Inflammatory macrophage (primary cell): ENCODE measurements around the gene HMGCL.

Experiments
- DNase-seq, 2 donors: peaks; one replicate each; pipeline ENCODE4 v3.0.0-alpha.2; 2020 to 2022

The HMGCL gene

GRCh38 chr1:23774174-23774880, 50.9 kb downstream of the HMGCL start:
- DNase-seq = no peak

DNA sequence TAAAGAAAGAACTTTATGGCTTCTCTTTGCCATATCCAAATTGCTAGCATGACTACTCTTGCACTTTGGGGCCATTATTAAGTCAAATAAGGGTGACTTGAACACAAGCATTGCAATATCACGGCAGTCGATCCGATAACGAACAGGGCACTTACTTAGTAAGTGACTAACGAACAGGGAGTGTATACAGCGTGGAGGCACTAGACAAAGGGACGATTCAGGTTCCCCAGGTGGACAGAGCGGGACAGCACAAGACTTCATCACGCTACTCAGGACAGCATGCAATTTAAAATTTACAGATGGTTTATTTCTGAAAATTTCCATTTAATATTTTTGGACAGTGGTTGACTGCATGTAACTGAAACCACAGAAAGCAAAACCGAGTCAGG, 52.4 kb downstream of the HMGCL start:
- no peak for DNase-seq

DNA sequence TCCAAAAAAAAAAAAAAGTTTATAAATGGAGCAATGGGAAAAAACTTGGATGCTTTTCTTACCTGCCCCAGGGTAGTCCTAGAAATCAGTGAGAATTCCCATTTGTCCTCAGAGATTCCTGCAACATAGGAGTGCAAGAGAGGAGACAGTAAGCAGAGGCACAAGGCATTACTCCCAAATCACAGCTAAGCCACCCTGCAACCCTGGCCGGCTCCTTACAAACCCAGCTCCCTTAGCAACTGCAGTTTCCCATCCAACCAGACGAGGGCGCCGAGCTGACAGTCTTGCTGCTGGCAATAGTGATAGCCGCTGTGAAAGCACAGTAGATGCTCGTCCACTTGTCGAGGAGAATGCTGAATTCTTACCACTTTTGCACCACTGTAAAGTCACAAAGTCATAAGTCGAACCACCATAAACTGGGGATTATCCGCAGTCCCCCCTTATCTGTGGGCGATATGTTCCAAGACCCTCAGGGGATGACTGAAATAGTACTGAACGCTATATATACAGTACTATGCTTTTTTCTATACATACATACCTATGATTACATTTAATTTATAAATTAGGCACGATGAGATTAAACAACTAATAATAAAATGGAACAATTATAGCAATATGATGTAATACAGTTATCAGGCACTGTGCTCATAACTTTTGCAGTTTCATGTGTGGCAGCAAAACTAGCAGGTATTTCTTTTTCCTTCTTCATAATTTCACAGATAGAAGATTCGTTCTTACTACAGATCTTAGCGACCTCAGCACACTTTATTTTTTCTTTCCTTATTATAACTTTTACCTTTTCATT, 53.0 kb downstream of the HMGCL start:
- DNase-seq = peak; percentile 88 to 89

DNA sequence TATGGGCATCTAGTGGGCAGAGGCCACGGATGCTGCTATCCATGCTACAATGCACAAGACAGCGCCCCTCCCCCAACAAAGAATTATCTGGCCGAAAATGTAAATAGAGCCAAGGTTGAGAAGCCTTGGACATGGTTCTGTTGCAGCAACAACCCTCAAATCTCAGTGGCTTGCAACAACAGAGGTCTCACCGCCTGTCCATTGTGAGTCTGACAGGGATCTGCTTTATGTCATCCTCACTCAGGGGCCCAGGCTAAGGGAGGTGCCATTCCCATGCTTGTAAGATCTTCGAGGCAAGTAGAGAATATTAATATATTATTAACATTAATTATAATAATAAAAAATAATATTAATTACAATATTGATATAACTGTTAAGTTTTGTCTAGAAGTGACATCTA, 56.5 kb downstream of the HMGCL start:
- no peak for DNase-seq

DNA sequence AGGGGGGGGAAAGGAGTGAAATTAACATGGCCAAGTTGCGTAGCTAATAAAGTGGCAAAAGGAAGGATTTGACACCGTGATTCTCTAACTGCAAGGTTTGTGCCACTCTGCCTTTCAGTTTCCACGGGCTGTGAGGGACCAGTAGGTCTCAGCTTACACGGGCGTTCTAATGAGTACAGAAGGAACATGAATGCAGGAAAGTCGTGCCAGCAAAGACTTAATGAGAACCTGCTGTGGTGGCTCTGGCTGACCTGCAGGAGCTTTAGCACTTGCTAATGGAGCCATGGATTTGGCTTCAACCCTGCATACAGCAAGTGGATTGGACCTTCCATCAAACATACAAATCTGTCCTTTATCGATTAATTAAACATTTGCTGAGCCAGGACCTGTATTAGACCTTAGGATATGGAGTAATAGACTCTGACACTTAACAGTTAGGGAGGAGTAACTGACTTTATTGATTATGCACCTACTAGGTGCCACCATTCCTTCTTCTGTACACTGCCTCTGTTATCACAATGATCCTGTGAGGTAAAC, 62.1 kb downstream of the HMGCL start:
- no peak for DNase-seq

DNA sequence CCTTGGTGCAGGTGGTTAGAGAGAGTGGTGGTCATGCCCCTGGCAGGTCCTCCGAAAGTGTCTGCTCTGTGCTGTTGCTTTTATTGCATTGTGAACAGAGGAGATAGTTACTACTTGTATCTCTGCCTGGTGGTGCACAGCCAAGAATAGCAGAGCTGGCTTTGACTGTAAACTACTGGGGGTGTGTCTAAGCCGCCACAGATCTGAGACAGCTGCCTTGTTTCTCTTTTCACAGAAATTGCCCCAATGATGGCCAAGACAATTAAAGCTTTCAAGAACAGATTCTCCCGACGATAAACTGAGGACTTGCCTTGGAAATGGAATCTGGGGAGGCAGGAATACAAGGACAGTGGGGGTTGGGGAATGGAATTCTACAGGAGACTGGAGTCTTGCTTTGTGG, 66.0 kb downstream of the HMGCL start:
- DNase-seq = no peak

DNA sequence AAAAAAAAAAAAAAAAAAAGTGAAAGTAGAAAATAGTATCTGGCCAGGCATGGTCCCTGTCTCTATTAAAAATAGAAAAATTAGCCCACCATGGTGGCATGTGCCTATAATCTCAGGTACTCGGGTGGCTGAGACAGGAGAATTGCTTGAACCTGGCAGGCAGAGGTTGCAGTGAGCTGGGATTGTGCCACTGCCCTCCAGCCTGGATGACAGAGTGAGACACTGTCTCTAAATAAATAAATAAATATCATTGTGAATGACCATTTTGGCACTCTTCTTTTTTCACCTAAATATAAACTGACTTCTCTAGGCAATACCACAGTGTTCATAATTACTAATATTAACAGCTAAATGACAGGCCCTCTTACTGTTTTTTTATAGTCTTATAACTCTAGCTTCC, 67.4 kb downstream of the HMGCL start:
- DNase-seq = no peak

DNA sequence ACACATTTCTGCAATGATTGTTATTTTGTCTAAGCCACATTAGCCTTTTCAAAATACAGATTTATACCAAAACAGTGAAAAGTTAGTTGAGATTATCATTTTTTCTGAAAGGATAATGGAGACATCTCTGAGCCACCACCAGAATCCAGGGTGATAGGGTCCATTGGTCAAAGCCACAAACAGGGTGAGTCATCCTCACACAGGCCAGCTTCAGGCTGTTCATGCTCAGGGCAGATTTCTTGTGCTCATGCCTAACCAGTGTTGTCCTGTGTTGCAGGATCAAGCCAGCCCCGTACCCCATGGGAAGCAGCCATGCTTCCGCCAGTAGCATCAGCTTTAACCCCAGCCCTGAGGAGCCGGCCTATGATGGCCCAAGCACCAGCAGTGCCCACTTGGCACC, 68.6 kb downstream of the HMGCL start:
- DNase-seq = no peak

DNA sequence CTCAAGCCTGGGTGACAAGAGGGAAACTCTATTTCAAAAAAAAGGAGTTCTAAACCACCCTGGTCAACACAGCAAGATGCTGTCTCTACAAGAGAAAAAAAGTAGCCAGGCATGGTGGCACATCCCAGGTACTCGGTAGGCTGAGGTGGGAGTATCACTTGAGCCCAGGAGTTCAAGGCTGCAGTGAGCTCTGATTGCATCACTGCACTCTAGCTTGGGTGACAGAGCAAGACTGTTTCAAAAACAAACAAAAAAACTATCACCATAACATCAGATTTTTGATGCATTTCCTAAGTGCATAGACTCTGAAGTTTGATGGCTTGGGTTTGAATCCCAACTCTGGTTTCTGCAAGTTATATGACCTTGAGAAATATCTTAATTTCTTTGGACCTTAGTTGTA, 72.3 kb downstream of the HMGCL start:
- DNase-seq = no peak
